ENCODE results near the gene SPC24. TPM values are rescaled to one million over a fixed set of nuclear protein-coding genes. Genes with fewer than 3 reads are reported as not detected.

The SPC24 gene
- polyA plus RNA-seq, 1 of the 3 experiments (the other 2 are of a cell fraction), result 18.9 TPM

DNA sequence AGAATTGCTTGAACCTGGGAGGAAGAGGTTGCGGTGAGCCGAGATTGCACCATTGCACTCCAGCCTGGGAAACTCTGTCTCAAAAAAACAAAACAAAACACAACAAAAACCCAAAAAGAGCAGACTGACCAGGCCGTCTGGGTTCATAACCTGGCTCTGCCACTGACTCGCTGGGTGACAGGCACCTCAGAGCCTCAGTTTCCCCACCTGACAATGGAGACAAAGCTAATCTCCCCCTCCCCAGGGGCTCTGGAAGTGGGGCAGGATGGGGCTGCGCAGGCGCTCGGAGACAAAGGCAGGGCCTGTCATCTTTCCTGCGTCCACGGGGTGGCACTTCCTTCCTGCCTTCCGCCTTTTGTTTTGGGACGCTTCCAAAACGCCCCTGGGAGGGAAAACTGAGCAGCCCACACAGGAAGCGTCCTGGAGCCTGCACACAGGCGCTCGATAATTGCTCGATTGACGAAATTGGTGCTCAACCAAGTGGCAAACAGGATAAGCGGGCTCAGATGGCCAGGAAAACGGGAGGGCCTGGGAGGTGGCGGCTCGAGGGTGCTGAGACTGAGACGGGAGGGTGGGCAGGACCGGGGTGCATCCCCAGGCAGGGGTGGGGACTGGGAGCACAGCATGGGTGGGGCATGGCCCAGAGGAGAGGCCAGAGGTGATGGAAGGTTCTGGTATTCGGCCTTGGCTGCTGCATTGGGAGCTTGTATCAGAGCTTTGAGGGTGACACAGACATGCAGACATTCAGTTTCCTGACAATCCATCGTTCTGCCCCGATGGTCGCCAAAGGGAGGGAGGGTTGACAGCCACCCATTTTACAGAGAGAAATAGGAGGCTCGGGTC lies 17.8 kb downstream of the SPC24 start (continued):
- TF ChIP-seq, protein P1, sequence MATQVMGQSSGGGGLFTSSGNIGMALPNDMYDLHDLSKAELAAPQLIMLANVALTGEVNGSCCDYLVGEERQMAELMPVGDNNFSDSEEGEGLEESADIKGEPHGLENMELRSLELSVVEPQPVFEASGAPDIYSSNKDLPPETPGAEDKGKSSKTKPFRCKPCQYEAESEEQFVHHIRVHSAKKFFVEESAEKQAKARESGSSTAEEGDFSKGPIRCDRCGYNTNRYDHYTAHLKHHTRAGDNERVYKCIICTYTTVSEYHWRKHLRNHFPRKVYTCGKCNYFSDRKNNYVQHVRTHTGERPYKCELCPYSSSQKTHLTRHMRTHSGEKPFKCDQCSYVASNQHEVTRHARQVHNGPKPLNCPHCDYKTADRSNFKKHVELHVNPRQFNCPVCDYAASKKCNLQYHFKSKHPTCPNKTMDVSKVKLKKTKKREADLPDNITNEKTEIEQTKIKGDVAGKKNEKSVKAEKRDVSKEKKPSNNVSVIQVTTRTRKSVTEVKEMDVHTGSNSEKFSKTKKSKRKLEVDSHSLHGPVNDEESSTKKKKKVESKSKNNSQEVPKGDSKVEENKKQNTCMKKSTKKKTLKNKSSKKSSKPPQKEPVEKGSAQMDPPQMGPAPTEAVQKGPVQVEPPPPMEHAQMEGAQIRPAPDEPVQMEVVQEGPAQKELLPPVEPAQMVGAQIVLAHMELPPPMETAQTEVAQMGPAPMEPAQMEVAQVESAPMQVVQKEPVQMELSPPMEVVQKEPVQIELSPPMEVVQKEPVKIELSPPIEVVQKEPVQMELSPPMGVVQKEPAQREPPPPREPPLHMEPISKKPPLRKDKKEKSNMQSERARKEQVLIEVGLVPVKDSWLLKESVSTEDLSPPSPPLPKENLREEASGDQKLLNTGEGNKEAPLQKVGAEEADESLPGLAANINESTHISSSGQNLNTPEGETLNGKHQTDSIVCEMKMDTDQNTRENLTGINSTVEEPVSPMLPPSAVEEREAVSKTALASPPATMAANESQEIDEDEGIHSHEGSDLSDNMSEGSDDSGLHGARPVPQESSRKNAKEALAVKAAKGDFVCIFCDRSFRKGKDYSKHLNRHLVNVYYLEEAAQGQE (IDR thresholded peaks at IDR 0.05; ENCODE audit: low read depth, low read length), result no peak
- no peak for TF ChIP-seq EZH2phosphoT487 (IDR thresholded peaks at IDR 0.05; ENCODE audit: borderline replicate concordance, low read depth)
- TF ChIP-seq RCOR1 (IDR thresholded peaks at IDR 0.05; ENCODE audit: low read length), result peak; percentile 42; the same call in 1 of the 2 replicates
- TF ChIP-seq TAF1 (IDR thresholded peaks at IDR 0.05; ENCODE audit: borderline replicate concordance, low read depth, low read length), result no peak
- TF ChIP-seq, protein P2, sequence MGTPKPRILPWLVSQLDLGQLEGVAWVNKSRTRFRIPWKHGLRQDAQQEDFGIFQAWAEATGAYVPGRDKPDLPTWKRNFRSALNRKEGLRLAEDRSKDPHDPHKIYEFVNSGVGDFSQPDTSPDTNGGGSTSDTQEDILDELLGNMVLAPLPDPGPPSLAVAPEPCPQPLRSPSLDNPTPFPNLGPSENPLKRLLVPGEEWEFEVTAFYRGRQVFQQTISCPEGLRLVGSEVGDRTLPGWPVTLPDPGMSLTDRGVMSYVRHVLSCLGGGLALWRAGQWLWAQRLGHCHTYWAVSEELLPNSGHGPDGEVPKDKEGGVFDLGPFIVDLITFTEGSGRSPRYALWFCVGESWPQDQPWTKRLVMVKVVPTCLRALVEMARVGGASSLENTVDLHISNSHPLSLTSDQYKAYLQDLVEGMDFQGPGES (IDR thresholded peaks at IDR 0.05; ENCODE audit: low read depth, low read length), result no peak
- TF ChIP-seq, protein P3, sequence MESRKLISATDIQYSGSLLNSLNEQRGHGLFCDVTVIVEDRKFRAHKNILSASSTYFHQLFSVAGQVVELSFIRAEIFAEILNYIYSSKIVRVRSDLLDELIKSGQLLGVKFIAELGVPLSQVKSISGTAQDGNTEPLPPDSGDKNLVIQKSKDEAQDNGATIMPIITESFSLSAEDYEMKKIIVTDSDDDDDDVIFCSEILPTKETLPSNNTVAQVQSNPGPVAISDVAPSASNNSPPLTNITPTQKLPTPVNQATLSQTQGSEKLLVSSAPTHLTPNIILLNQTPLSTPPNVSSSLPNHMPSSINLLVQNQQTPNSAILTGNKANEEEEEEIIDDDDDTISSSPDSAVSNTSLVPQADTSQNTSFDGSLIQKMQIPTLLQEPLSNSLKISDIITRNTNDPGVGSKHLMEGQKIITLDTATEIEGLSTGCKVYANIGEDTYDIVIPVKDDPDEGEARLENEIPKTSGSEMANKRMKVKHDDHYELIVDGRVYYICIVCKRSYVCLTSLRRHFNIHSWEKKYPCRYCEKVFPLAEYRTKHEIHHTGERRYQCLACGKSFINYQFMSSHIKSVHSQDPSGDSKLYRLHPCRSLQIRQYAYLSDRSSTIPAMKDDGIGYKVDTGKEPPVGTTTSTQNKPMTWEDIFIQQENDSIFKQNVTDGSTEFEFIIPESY (IDR thresholded peaks at IDR 0.05; ENCODE audit: borderline replicate concordance, low read depth), result no peak
- TF ChIP-seq, protein P4, sequence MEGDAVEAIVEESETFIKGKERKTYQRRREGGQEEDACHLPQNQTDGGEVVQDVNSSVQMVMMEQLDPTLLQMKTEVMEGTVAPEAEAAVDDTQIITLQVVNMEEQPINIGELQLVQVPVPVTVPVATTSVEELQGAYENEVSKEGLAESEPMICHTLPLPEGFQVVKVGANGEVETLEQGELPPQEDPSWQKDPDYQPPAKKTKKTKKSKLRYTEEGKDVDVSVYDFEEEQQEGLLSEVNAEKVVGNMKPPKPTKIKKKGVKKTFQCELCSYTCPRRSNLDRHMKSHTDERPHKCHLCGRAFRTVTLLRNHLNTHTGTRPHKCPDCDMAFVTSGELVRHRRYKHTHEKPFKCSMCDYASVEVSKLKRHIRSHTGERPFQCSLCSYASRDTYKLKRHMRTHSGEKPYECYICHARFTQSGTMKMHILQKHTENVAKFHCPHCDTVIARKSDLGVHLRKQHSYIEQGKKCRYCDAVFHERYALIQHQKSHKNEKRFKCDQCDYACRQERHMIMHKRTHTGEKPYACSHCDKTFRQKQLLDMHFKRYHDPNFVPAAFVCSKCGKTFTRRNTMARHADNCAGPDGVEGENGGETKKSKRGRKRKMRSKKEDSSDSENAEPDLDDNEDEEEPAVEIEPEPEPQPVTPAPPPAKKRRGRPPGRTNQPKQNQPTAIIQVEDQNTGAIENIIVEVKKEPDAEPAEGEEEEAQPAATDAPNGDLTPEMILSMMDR (IDR thresholded peaks at IDR 0.05), result peak; percentile 75
- TF ChIP-seq RXRA (IDR thresholded peaks at IDR 0.05; ENCODE audit: borderline replicate concordance, low read depth), result no peak
- TF ChIP-seq RFX5 (IDR thresholded peaks at IDR 0.05; ENCODE audit: low read length), result no peak
